T-cell (primary cell): ENCODE results near the gene ELMO1. TPM values are rescaled to one million over a fixed set of nuclear protein-coding genes. Genes with fewer than 3 reads are reported as not detected.
A peak's percentile ranks its signal among the peaks of the same experiment; 100 is the strongest.

ENCODE experiments used
- ATAC-seq, 4 experiments: fragments of 200-7000 bp in 3 of 4; fragments of 150-1000 bp in 1 of 4; cut with Tn5 transposase; replicated peaks in 1 of 4; 1 replicate in 3 of 4; 2 replicates in 1 of 4; pipeline ENCODE4 v1.10.0; 2021; ENCODE audit warnings: moderate library complexity in 3 of 4, mild to moderate bottlenecking in 2 of 4, moderate number of reproducible peaks in 1 of 4
- CTCF ChIA-PET, 2 donors: fragments of 300-600 bp; sonication (Branson Sonifier 250); formaldehyde crosslinking; loops; one replicate each; lab custom pipeline; 2022; ENCODE audit warnings: antibody characterized with exemption in 2 of 2; lab: Charles Lee
- POLR2A ChIA-PET, 2 donors: fragments of 300-600 bp; sonication (Branson Sonifier 250); formaldehyde crosslinking; loops; one replicate each; lab custom pipeline; 2022; ENCODE audit warnings: antibody characterized with exemption in 2 of 2; lab: Charles Lee
- DNase-seq, 35 experiments: peaks; one replicate each; pipeline versions ENCODE4 v3.0.0 to v3.0.0-alpha.2; 2013 to 2023
- H3K27ac ChIP-seq: one replicate; pipeline ENCODE4 v1.5.1; 2013; ENCODE audit warnings: low read length
- H3K27me3 ChIP-seq, 2 experiments: replicated peaks in 1 of 2; 1 replicate in 1 of 2; 2 replicates in 1 of 2; pipeline versions ENCODE4 v1.6.1 to v1.7.0; 2013; ENCODE audit warnings: low read length in 1 of 2, mixed read lengths in 1 of 2; ENCODE audit not compliant: control insufficient read depth in 2 of 2, insufficient read depth in 2 of 2; ENCODE audit errors: extremely low read depth in 1 of 2
- H3K36me3 ChIP-seq, 2 donors: 1 replicate in 1 of 2; 2 replicates in 1 of 2; pipeline versions ENCODE4 v1.6.1 to v1.7.0; 2013; ENCODE audit warnings: low read length in 1 of 2; ENCODE audit not compliant: control insufficient read depth in 2 of 2, insufficient read depth in 1 of 2; ENCODE audit errors: extremely low read depth in 1 of 2
- H3K4me1 ChIP-seq, 2 experiments: 1 replicate in 1 of 2; 2 replicates in 1 of 2; pipeline versions ENCODE4 v1.6.1 to v1.7.0; 2013; ENCODE audit warnings: low read length in 2 of 2, mixed read lengths in 1 of 2; ENCODE audit not compliant: insufficient read depth in 2 of 2, control insufficient read depth in 1 of 2; ENCODE audit errors: extremely low read depth in 1 of 2
- H3K4me3 ChIP-seq, 2 donors: 1 replicate in 1 of 2; 2 replicates in 1 of 2; pipeline versions ENCODE4 v1.5.1 to v1.7.0; 2013; ENCODE audit warnings: mild to moderate bottlenecking in 2 of 2, low read length in 1 of 2, moderate library complexity in 1 of 2; ENCODE audit not compliant: control insufficient read depth in 1 of 2; ENCODE audit errors: extremely low read depth in 1 of 2
- H3K9me3 ChIP-seq: 2 replicates; pipeline ENCODE4 v1.7.0; 2013
- H3K27ac Mint-ChIP-seq, 2 donors: one replicate each; pipeline ENCODE4 v1.8.0; 2020 to 2021; ENCODE audit warnings: mild to moderate bottlenecking in 2 of 2, mixed read lengths in 2 of 2
- H3K27me3 Mint-ChIP-seq, 2 donors: one replicate each; pipeline ENCODE4 v1.8.0; 2021 to 2022; ENCODE audit warnings: mixed read lengths in 2 of 2
- H3K36me3 Mint-ChIP-seq: one replicate; pipeline ENCODE4 v1.8.0; 2021; ENCODE audit warnings: mixed read lengths
- H3K4me1 Mint-ChIP-seq, 3 donors: one replicate each; pipeline ENCODE4 v1.8.0; 2020 to 2022; ENCODE audit warnings: mixed read lengths in 3 of 3, mild to moderate bottlenecking in 1 of 3
- H3K4me3 Mint-ChIP-seq, 3 donors: one replicate each; pipeline ENCODE4 v1.8.0; 2020 to 2022; ENCODE audit warnings: mild to moderate bottlenecking in 3 of 3, mixed read lengths in 3 of 3, moderate library complexity in 3 of 3
- H3K9me3 Mint-ChIP-seq, 3 donors: one replicate each; pipeline ENCODE4 v1.8.0; 2020 to 2022; ENCODE audit warnings: mixed read lengths in 3 of 3
- WGBS: methylation state at CpG from one replicate; pipeline ENCODE4 v1.1.5; 2013; ENCODE audit warnings: missing lambda C conversion rate; ENCODE audit not compliant: insufficient coverage; 5-methylcytosine and 5-hydroxymethylcytosine counted together
- total RNA-seq, 35 experiments: library from RNA in 6 of 35; stranded (reverse) in 6 of 35; fragments of 120-200 nt in 1 of 35; gene quantifications; one replicate each; pipeline versions ENCODE4 v1.2.1 to v1.2.4 and lab custom pipeline; 2013 to 2026

ELMO1 gene
- total RNA-seq, 5 donors from 2014 or later (not counting 1 experiment from before 2014, with no cell fraction given): 101 to 149 (median 113) TPM

DNA sequence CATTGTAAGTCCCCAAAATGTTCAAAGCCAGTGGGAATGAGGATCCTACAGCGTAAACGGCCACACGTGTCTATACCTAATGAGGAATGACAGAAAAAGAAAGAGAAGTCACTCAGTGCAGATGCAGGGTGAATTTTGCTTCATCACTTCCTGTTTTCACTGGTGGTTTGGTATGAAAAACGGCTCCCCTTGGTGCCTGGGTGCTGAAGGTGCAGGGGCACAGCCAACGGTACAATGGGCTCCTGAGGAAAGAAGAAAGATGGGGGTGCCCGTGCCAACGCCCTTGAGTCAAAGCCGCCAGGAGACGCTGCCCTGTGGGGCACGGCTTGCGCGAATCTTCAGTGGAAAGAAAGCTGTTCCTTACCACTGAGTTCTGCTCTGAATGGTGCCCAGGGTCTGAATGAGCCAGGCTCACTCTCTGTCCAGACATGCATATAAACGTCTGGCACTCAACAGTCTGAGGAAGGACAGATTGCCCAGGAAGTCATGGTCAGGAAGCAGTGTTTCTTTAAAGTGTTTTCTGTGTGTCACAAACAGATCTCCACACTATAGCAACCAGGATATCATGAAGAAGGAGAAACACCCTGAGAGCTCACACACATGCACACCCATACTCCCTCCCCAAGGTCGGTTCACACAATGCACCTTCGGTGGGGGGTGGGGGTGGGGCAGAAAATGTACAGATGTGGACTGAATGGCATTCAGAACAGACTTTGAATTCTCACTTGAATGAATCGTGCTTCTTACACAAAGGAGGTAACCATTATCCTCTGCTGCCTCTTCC lies 105.8 kb downstream of the ELMO1 start:
- 3% methylated on average over 11 of the region's 16 CpGs for WGBS
- H3K36me3 Mint-ChIP-seq: peaks cover 25% of the 10 kb centered on the region
- peak overlapping the region; percentile 96 to 98 for H3K27ac Mint-ChIP-seq
- Histone ChIP-seq H3K27ac (peak overlapping the region; percentile 75), H3K4me3 (peak overlapping the region; percentile 54 to 77), H3K9me3 (no peaks in the 10 kb centered on the region), H3K4me1 (peaks cover 30 to 34% of the 10 kb centered on the region in 2 experiments), H3K27me3 (no peaks in the 10 kb centered on the region), H3K36me3 (no peaks in the 10 kb centered on the region)
- ChIA-PET CTCF (interaction anchor here (0.6 to 3.3 kb wide), 11 partner anchors 8 to 355 kb away, joined by 3 to 26 read pairs (median 3); no protein-coding TSS in a partner anchor), POLR2A (interaction anchor here (0.6 to 2.5 kb wide), 2 partner anchors 10 to 21 kb away, joined by 3 to 12 read pairs; no protein-coding TSS in a partner anchor)
- peak; percentile 88 to 90 (median 90) for ATAC-seq
- H3K27me3 Mint-ChIP-seq: no peaks in the 10 kb centered on the region
- H3K4me3 Mint-ChIP-seq: peak overlapping the region; percentile 90 to 96 (median 92)
- peak; percentile 60 to 83 (median 72) for DNase-seq
- peaks cover 72 to 82% (median 79%) of the 10 kb centered on the region in 3 donors for H3K4me1 Mint-ChIP-seq
- no peaks in the 10 kb centered on the region for H3K9me3 Mint-ChIP-seq

GRCh38 chr7:37342176-37342687 lies 106.4 kb downstream of the ELMO1 start:
- H3K4me1 Mint-ChIP-seq: peaks cover 72 to 83% (median 80%) of the 10 kb centered on the region in 3 donors
- ATAC-seq (peak in 2 of 4 experiments; percentile 11 to 18), DNase-seq (no peak)
- peaks cover 31% of the 10 kb centered on the region for H3K36me3 Mint-ChIP-seq
- ChIA-PET CTCF (interaction anchor here (0.6 to 3.3 kb wide), 9 partner anchors 11 to 144 kb away, joined by 3 to 26 read pairs (median 3); no protein-coding TSS in a partner anchor), POLR2A (interaction anchor here (0.6 to 2.5 kb wide), 3 partner anchors 10 to 577 kb away, joined by 3 to 12 read pairs (median 3); no protein-coding TSS in a partner anchor)
- H3K9me3 ChIP-seq: no peaks in the 10 kb centered on the region
- peak overlapping the region; percentile 96 to 98 for H3K27ac Mint-ChIP-seq
- H3K4me3 ChIP-seq: peak overlapping the region; percentile 54 to 77
- peaks cover 30 to 34% of the 10 kb centered on the region in 2 experiments for H3K4me1 ChIP-seq
- H3K36me3 ChIP-seq: no peaks in the 10 kb centered on the region
- H3K4me3 Mint-ChIP-seq: peak overlapping the region; percentile 90 to 96 (median 92)
- H3K9me3 Mint-ChIP-seq: no peaks in the 10 kb centered on the region
- no peaks in the 10 kb centered on the region for H3K27me3 ChIP-seq
- H3K27ac ChIP-seq: peak overlapping the region; percentile 75
- 0% methylated on average over 7 of the region's 8 CpGs for WGBS
- no peaks in the 10 kb centered on the region for H3K27me3 Mint-ChIP-seq

DNA sequence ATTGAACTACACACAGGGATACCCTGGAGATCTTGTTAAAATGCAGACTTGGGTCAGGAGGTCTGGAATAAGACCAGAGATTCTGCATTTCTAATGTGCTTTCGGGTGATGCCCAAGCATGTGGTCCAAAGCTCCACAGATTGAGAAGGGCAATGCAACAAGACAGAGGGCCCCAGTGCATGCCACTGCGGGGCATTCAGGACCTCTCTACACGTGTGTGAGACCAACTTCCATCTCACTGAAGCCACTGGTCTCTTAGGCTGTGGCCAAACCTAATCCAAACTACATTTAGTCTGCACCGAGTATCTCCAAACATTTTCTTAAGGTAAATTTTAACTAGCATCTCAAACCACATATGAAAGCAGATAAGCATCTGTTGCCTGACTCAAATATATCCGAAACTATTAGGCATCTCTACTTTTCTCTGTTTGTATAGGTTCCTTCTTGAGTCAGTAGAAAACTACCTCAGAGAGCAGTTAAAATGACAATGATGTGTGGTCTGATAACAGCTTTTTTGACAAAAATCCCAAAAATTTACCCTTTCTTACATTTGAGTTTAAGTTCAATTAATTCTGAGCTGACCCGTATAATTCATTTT lies 107.5 kb downstream of the ELMO1 start:
- peaks cover 81 to 86% (median 85%) of the 10 kb centered on the region in 3 donors for H3K4me1 Mint-ChIP-seq
- H3K9me3 ChIP-seq: no peaks in the 10 kb centered on the region
- peak in 1 of 35 experiments; percentile 25 for DNase-seq
- peaks cover 24 to 38% of the 10 kb centered on the region in 2 experiments for H3K4me1 ChIP-seq
- no peak overlapping the region for H3K27ac ChIP-seq
- H3K4me3 Mint-ChIP-seq: peak overlapping the region; percentile 90 to 96 (median 92)
- ATAC-seq: no peak
- H3K4me3 ChIP-seq: no peak overlapping the region
- WGBS: 5% methylated on average over 2 of the region's 6 CpGs
- POLR2A ChIA-PET: no interaction called here
- no peaks in the 10 kb centered on the region for H3K27me3 ChIP-seq
- CTCF ChIA-PET: interaction anchor here (0.9 to 3.3 kb wide), 4 partner anchors 10 to 91 kb away, joined by 3 to 26 read pairs (median 5); no protein-coding TSS in a partner anchor
- H3K27ac Mint-ChIP-seq: peak overlapping the region; percentile 87 to 96
- H3K36me3 ChIP-seq: no peaks in the 10 kb centered on the region
- peaks cover 42% of the 10 kb centered on the region for H3K36me3 Mint-ChIP-seq
- H3K9me3 Mint-ChIP-seq: no peaks in the 10 kb centered on the region
- no peaks in the 10 kb centered on the region for H3K27me3 Mint-ChIP-seq

DNA sequence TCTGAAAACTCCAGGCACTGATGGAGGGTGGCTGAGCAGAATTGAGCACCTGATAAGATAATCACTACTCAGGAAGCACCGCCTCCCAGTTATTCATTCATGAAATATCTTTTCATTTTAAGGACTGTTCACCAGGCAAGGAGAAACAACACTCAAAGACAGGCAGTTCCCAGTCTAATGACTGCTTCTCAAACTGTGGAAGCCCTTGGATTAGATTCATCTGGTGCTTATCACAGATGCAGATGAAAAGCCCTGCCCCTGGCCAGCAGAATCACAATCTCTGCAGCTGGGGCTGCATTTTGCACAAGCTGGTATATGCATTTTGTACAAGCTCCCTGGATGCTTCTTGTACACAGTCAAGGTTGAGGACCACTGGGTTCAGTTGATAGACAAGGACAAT lies 109.7 kb downstream of the ELMO1 start:
- Histone ChIP-seq H3K27me3 (no peaks in the 10 kb centered on the region), H3K4me3 (no peak overlapping the region), H3K27ac (no peak overlapping the region), H3K4me1 (peaks cover 16 to 26% of the 10 kb centered on the region in 2 experiments), H3K36me3 (no peaks in the 10 kb centered on the region), H3K9me3 (no peaks in the 10 kb centered on the region)
- no peak for ATAC-seq
- Mint-ChIP-seq H3K4me1 (peaks cover 79 to 86% (median 86%) of the 10 kb centered on the region in 3 donors), H3K36me3 (peaks cover 58% of the 10 kb centered on the region), H3K4me3 (no peak overlapping the region), H3K9me3 (no peaks in the 10 kb centered on the region), H3K27ac (peak overlapping the region; percentile 41 to 82), H3K27me3 (no peaks in the 10 kb centered on the region)
- 100% methylated on average over 1 of the region's 1 CpG for WGBS
- ChIA-PET POLR2A (no interaction called here), CTCF (no interaction called here)
- no peak for DNase-seq

DNA sequence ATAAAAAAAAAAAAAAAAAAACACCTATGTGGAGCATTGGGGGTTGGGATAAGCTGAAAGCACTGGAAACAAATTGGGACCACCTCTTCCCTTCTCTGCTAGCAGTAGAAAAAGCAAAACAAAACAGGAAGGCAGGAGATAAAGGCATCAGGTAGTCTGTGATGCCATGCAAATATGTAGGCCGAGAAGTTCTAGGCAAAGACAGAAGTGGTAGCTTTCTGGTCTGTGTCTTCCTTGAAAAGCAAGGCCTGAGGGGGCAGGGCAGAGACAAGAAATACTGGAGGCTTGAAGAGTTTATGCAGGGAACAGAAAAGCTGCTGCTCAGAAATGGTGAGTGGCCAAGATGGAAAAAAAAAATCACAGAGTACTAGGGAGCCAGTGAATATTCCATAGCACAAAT lies 111.1 kb downstream of the ELMO1 start:
- peaks cover 68% of the 10 kb centered on the region for H3K36me3 Mint-ChIP-seq
- POLR2A ChIA-PET: interaction anchor here (0.6 to 0.7 kb wide), 2 partner anchors 21 to 719 kb away, joined by 3 to 4 read pairs; no protein-coding TSS in a partner anchor
- no peak for DNase-seq

More for the DNA sequence above, 111.1 kb downstream of the ELMO1 start:
- 80% methylated on average over 1 of the region's 1 CpG for WGBS
- no peak overlapping the region for H3K27ac ChIP-seq
- H3K36me3 ChIP-seq: no peaks in the 10 kb centered on the region
- CTCF ChIA-PET: interaction anchor here in 1 of 2 donors (0.6 kb wide), 1 partner anchor 836 kb away, joined by 3 read pairs; no protein-coding TSS in a partner anchor
- Mint-ChIP-seq H3K4me3 (no peak overlapping the region), H3K27me3 (no peaks in the 10 kb centered on the region), H3K4me1 (peaks cover 75 to 90% (median 88%) of the 10 kb centered on the region in 3 donors), H3K9me3 (no peaks in the 10 kb centered on the region), H3K27ac (peak overlapping the region; percentile 25 to 48)
- no peaks in the 10 kb centered on the region for H3K27me3 ChIP-seq
- no peaks in the 10 kb centered on the region for H3K9me3 ChIP-seq
- no peak for ATAC-seq
- peaks cover 7 to 18% of the 10 kb centered on the region in 2 experiments for H3K4me1 ChIP-seq
- no peak overlapping the region for H3K4me3 ChIP-seq
